Measurements from ENCODE around the gene LURAP1L.

GRCh38 chr9:12798066-12798770, 23.4 kb downstream of the LURAP1L start:
- TF ChIP-seq MAFK (IDR thresholded peaks at IDR 0.05; ENCODE audit: low read depth, low read length), result no peak
- no peak for TF ChIP-seq POLR2A (IDR thresholded peaks at IDR 0.05; ENCODE audit: low read depth, low read length)
- TF ChIP-seq RCOR1 (IDR thresholded peaks at IDR 0.05; ENCODE audit: insufficient replicate concordance, low read length), result no peak
- no peak for TF ChIP-seq CTCF (conservative IDR thresholded peaks at IDR 0.05; ENCODE audit: low read depth, low read length)
- no peak for TF ChIP-seq FOS (IDR thresholded peaks at IDR 0.05; ENCODE audit: low read depth, low read length)
- TF ChIP-seq NFE2L2 (IDR thresholded peaks at IDR 0.05; ENCODE audit: low read depth, low read length), result no peak
- no peak for TF ChIP-seq USF2 (IDR thresholded peaks at IDR 0.05; ENCODE audit: low read depth, low read length)
- TF ChIP-seq SMC3 (IDR thresholded peaks at IDR 0.05; ENCODE audit: low read depth, low read length), result no peak
- TF ChIP-seq RFX5 (IDR thresholded peaks at IDR 0.05; ENCODE audit: low read depth, low read length), result no peak
- TF ChIP-seq RAD21 (IDR thresholded peaks at IDR 0.05; ENCODE audit: low read length), result no peak

Data from IMR-90 (cell line).